Esophagus muscularis mucosa (tissue), 3 donors: ENCODE results near the gene PCDHGB6.
"Not testable (repeated sequence)": the region's sequence is repeated elsewhere in the genome, so short reads cannot be mapped to it uniquely, and the experiment has no call there.

Experiments
- CTCF ChIP-seq, 3 experiments: fragments of 200-600 bp in 2 of 3; fragments of 450-650 bp in 1 of 3; sonication (generic) in 2 of 3; IDR thresholded peaks; one replicate each; pipeline ENCODE4 v1.5.1; 2017 to 2019; ENCODE audit warnings: antibody characterized with exemption in 3 of 3, mild to moderate bottlenecking in 2 of 3, moderate library complexity in 1 of 3
- POLR2AphosphoS5 ChIP-seq, 2 donors: sonication (generic); formaldehyde crosslinking; IDR thresholded peaks; one replicate each; pipeline ENCODE4 v1.6.1; 2017; ENCODE audit warnings: antibody characterized with exemption in 2 of 2

DNA sequence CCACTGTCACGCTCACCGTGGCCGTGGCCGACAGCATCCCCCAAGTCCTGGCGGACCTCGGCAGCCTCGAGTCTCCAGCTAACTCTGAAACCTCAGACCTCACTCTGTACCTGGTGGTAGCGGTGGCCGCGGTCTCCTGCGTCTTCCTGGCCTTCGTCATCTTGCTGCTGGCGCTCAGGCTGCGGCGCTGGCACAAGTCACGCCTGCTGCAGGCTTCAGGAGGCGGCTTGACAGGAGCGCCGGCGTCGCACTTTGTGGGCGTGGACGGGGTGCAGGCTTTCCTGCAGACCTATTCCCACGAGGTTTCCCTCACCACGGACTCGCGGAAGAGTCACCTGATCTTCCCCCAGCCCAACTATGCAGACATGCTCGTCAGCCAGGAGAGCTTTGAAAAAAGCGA is 24.9 kb downstream of the PCDHGB6 start:
- not testable (repeated sequence) for TF ChIP-seq CTCF, POLR2AphosphoS5 (IDR thresholded peaks at IDR 0.05)
